Forelimb muscle (tissue), 1 donor: ENCODE measurements around the gene MMP24OS. TPM values are rescaled to one million over a fixed set of nuclear protein-coding genes. Genes with fewer than 3 reads are reported as not detected.
A peak's percentile ranks its signal among the peaks of the same experiment; 100 is the strongest.
"Not testable (repeated sequence)": the region's sequence is repeated elsewhere in the genome, so short reads cannot be mapped to it uniquely, and the experiment has no call there.

ENCODE experiments used
- DNase-seq: peaks from one replicate; pipeline ENCODE4 v3.0.0-alpha.2; 2013; ENCODE audit warnings: low read depth
- polyA plus RNA-seq: library from polyadenylated mRNA; unstranded; fragments of 120-200 nt; gene quantifications from one replicate; pipeline ENCODE4 v1.2.1, GENCODE V29; 2013; ENCODE audit not compliant: insufficient read length

MMP24OS gene
- 23.9 TPM for polyA plus RNA-seq

- peak; percentile 56 for DNase-seq
Observed at GRCh38 chr20:35277531-35278395, at the start of gene MMP24OS. Gene MMP24OS, minus strand, starts transcription at chr20:35278122. Its CDS starts 193 bp downstream, at chr20:35277929.

DNA sequence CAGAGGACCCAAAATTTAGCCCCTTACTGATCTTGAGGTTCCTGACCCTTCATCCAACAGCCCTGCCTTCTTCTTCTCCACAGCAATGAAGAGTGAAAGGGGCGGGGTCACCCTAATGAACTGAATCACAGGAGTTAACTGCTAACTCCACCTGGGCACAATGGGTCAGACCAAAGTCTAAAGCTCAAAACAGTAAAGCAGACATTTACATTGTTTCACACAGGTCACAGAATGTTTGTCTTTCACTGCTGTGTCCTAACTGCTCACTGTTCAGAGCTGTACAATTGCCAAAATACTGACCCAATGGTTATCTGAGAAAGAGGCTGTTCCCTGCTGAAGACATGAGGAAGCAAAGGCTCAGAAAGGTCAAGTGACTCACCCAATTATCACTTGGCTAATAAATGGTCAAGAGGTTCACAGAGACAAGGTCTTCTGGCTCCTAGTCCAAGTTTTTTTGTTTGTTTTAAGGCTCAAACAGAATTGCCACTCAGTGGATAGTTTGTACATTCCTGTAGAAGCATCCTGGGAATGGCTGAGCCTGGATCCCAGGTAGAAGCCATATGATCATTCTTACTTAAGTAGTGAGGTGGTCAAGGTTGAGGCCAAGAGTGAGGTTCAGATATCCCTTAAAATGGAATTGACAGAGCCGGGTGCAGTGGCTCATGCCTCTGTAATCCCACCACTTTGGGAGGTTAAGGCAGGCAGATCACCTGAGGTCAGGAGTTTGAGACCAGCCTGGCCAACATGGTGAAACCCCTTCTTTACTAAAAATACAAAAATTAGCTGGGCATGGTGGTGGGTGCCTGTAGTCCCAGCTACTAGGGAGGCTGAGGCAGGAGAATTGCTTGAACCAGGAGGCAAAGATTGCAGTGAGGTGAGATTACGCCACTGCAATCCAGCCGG is 49.4 kb upstream of the MMP24OS start:
- DNase-seq, result no peak

GRCh38 chr20:35326740-35327073 is 48.8 kb upstream of the MMP24OS start:
- no peak for DNase-seq

- DNase-seq, result no peak
Observed at GRCh38 chr20:35326021-35326739, 48.3 kb upstream of the MMP24OS start.

GRCh38 chr20:35325401-35325800 is 47.5 kb upstream of the MMP24OS start:
- DNase-seq, result no peak

GRCh38 chr20:35320396-35321126 is 42.6 kb upstream of the MMP24OS start:
- no peak for DNase-seq

DNA sequence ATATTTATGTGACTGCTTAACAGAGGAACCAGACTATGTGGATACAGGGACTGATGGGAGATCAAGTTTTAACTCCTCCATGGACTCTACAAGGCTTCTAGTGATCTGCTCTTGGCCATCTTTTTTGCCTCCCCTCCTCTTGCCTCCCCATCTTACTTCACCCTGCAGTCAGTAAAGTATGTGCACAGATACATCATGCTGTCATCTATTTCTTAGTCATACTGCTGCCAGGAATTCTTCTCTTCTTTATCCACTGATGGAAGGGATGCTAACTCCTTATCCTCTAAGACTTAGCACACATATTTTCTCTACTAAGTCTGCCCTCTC is 41.9 kb upstream of the MMP24OS start:
- no peak for DNase-seq

GRCh38 chr20:35319192-35319870 is 41.4 kb upstream of the MMP24OS start:
- no peak for DNase-seq

GRCh38 chr20:35318502-35319157 is 40.7 kb upstream of the MMP24OS start:
- no peak for DNase-seq

DNA sequence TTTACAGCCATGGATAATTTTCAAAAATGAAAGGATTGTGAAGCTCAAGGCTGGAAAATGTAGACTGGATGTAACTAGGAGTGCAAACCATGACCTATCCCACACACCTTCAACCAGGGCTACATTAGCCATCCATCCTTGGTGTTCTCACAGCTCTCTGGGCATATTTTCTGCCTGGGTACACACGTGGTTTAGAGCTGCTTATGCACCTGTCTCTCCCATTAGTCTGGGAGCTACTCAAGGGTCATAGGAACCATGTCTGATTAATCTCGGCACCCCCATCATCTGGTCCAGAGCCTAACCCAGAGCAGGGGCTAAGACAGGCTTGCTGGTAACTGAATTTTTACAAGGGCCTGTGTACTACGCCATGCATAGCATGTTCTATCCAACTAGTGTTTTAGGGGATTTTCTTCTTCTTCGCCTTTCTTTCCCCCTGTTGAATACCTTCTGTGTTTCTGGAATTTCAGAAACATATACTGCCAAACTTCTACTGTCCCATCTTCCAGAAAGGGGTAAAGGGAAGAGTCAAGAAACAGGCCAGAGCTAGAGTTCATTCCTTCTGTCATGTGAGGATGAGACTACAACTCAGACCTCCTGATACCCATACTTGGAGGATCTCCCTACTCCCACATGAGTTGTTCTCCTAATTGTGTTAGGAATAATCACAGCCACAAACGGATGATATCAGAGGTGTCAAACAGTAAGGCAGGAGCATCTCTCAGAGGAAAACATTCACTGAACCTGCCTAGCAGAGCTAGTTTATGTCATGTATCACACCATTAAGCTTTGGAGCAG is 39.7 kb upstream of the MMP24OS start:
- DNase-seq, result no peak

DNA sequence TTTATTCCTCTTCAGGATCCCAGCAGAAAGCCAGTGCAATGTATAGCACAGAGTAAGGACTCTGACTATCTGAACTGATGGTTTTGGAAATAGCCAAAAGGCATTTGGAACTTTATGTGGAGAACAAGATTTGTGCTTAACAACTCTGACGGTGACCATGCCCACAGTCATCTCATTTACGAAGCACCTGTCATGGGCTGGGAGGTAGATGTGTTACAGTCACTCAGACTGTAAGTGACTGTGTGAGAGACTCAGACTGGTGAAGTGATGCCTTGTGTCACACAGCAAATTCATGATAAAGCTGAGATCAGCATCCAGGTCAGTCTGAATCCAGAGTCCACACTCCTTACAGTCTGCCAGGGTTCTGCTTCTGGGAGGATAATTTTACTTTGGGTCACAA is 38.2 kb upstream of the MMP24OS start:
- DNase-seq, result no peak

DNA sequence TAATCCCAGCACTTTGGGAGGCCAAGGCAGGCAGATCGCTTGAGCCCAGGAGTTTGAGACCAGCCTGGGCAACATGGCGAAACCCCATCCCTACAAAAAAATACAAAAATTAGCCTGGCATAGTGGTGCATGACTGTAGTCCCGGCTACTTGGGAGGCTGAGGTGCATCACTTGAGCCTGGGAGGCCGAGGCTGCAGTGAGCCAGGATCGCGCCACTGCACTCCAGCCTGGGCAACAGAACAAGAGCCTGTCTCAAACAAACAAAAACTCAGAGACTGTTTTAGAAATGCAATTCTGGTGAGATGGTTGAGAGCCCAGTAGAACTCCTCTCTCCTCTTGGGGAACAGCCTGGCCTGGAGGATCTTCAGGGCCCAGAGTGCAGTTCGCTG is 37.7 kb upstream of the MMP24OS start:
- not testable (repeated sequence) for DNase-seq

GRCh38 chr20:35314816-35315631 is 37.1 kb upstream of the MMP24OS start:
- DNase-seq, result no peak

GRCh38 chr20:35312318-35312717 is 34.4 kb upstream of the MMP24OS start:
- DNase-seq, result no peak

GRCh38 chr20:35311822-35312221 is 33.9 kb upstream of the MMP24OS start:
- DNase-seq, result no peak

DNA sequence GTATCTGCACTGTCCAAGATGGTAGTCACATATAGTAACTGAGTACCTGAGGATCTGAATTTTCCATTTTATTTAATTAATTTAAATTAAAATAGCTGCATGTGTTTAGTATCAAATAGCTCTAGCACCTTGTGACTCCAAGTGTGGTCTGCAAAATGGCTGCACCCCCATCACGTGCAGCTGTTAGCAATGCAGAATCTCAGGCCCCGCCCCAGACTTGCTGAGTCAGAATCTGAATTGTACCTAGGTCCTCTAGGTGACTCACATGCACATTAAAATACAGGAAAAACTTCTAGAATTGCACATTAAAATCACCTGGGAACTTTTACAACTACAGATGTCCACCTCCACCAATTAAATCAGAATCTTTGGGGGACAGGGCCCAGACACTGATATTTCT is 33.5 kb upstream of the MMP24OS start:
- no peak for DNase-seq

- no peak for DNase-seq
Observed at GRCh38 chr20:35307666-35308653, 30.0 kb upstream of the MMP24OS start.
